Karpas-422 (cell line): Measurements from ENCODE around the gene ALDH1A3. TPM values are rescaled to one million over a fixed set of nuclear protein-coding genes. Genes with fewer than 3 reads are reported as not detected.

Source experiments
- DNase-seq: peaks from one replicate; pipeline ENCODE4 v3.0.0-alpha.2; 2015
- H2AFZ ChIP-seq: fragments of 200-600 bp; sonication (generic); 2 replicates; pipeline ENCODE4 v1.6.1; 2014; ENCODE audit warnings: antibody characterized with exemption, low read length, mixed read lengths
- H3K27ac ChIP-seq: fragments of 200-600 bp; sonication (generic); 2 replicates; pipeline ENCODE4 v1.5.1; 2014; ENCODE audit warnings: mild to moderate bottlenecking, low read length, moderate library complexity
- H3K27me3 ChIP-seq: fragments of 200-600 bp; sonication (generic); 2 replicates; pipeline ENCODE4 v1.6.1; 2014; ENCODE audit warnings: low read length, mixed read lengths
- H3K36me3 ChIP-seq: fragments of 200-600 bp; sonication (generic); 2 replicates; pipeline ENCODE4 v1.6.1; 2014; ENCODE audit warnings: low read length, mixed read lengths; ENCODE audit not compliant: insufficient read depth
- H3K4me1 ChIP-seq: fragments of 200-600 bp; sonication (generic); 2 replicates; pipeline ENCODE4 v1.6.1; 2014; ENCODE audit warnings: mild to moderate bottlenecking, low read length, mixed read lengths
- H3K4me2 ChIP-seq: fragments of 200-600 bp; sonication (generic); 2 replicates; pipeline ENCODE4 v1.6.1; 2014; ENCODE audit warnings: low read length, low read depth, mild to moderate bottlenecking; ENCODE audit not compliant: poor library complexity, severe bottlenecking
- H3K4me3 ChIP-seq: fragments of 200-600 bp; sonication (generic); 2 replicates; pipeline ENCODE4 v1.5.1; 2014; ENCODE audit warnings: mild to moderate bottlenecking, antibody characterized with exemption, low read length, mixed read lengths
- H3K79me2 ChIP-seq: fragments of 200-600 bp; sonication (generic); 2 replicates; pipeline ENCODE4 v1.6.1; 2014; ENCODE audit warnings: mild to moderate bottlenecking, low read length, mixed read lengths
- H3K9ac ChIP-seq: fragments of 200-600 bp; sonication (generic); 2 replicates; pipeline ENCODE4 v1.6.0; 2014; ENCODE audit warnings: low read length
- H3K9me2 ChIP-seq: fragments of 200-600 bp; sonication (generic), shearing (Covaris generic); replicated peaks from 2 replicates; pipeline ENCODE4 v1.6.0; 2014; ENCODE audit warnings: mild to moderate bottlenecking, low read length, moderate library complexity; ENCODE audit not compliant: insufficient read depth
- H3K9me3 ChIP-seq: fragments of 300-700, 200-600 bp; sonication (generic); 2 replicates; pipeline ENCODE4 v1.6.1; 2014; ENCODE audit warnings: low read length, mixed read lengths
- H4K20me1 ChIP-seq: fragments of 200-600 bp; sonication (generic); 2 replicates; pipeline ENCODE4 v1.6.1; 2014; ENCODE audit warnings: mild to moderate bottlenecking, antibody characterized with exemption, low read length, low read depth; ENCODE audit not compliant: insufficient read depth
- total RNA-seq: library from RNA; depleted of rRNA; stranded (reverse); fragments of >200 nt; shearing (Covaris generic); gene quantifications from 2 replicates; pipeline ENCODE4 v1.2.3, GENCODE V29; 2014; ENCODE audit warnings: low replicate concordance

The ALDH1A3 gene
- total RNA-seq, 1 experiment from 2014 or later, result not detected

GRCh38 chr15:100875976-100876375 lies 3.7 kb upstream of the ALDH1A3 start:
- no peaks in the 10 kb centered on the region for H4K20me1 ChIP-seq
- H3K4me1 ChIP-seq, result no peaks in the 10 kb centered on the region
- no peaks in the 10 kb centered on the region for H3K27me3 ChIP-seq
- H3K9ac ChIP-seq, result no peak overlapping the region
- H3K9me2 ChIP-seq, result no peaks in the 10 kb centered on the region
- H3K27ac ChIP-seq, result no peak overlapping the region
- H3K4me2 ChIP-seq, result no peak overlapping the region
- no peaks in the 10 kb centered on the region for H3K9me3 ChIP-seq
- H3K4me3 ChIP-seq, result no peak overlapping the region
- DNase-seq, result no peak
- H3K36me3 ChIP-seq, result no peaks in the 10 kb centered on the region
- no peak overlapping the region for H2AFZ ChIP-seq
- no peaks in the 10 kb centered on the region for H3K79me2 ChIP-seq

- H3K4me3 ChIP-seq, result no peak overlapping the region
- no peak for DNase-seq
- no peak overlapping the region for H3K9ac ChIP-seq
- H3K9me2 ChIP-seq, result no peaks in the 10 kb centered on the region
- no peak overlapping the region for H3K27ac ChIP-seq
- no peak overlapping the region for H2AFZ ChIP-seq
- H3K4me2 ChIP-seq, result no peak overlapping the region
- no peaks in the 10 kb centered on the region for H3K9me3 ChIP-seq
- H3K36me3 ChIP-seq, result no peaks in the 10 kb centered on the region
- no peaks in the 10 kb centered on the region for H3K79me2 ChIP-seq
- no peaks in the 10 kb centered on the region for H3K4me1 ChIP-seq
- H3K27me3 ChIP-seq, result no peaks in the 10 kb centered on the region
- no peaks in the 10 kb centered on the region for H4K20me1 ChIP-seq
These were observed 2.1 kb upstream of the ALDH1A3 start for GRCh38 chr15:100877551-100877950.

- Histone ChIP-seq H3K4me3 (no peak overlapping the region), H3K4me2 (no peak overlapping the region), H3K79me2 (no peaks in the 10 kb centered on the region), H3K9ac (no peak overlapping the region), H3K27ac (no peak overlapping the region), H3K9me2 (no peaks in the 10 kb centered on the region), H3K9me3 (no peaks in the 10 kb centered on the region), H4K20me1 (no peaks in the 10 kb centered on the region), H3K4me1 (no peaks in the 10 kb centered on the region), H3K27me3 (no peaks in the 10 kb centered on the region), H3K36me3 (no peaks in the 10 kb centered on the region), H2AFZ (no peak overlapping the region)
- DNase-seq, result no peak
These were observed 1.5 kb upstream of the ALDH1A3 start for GRCh38 chr15:100878130-100878529.

GRCh38 chr15:100878648-100879047 lies 983 bp upstream of the ALDH1A3 start:
- Histone ChIP-seq H3K4me1 (no peaks in the 10 kb centered on the region), H3K79me2 (no peaks in the 10 kb centered on the region), H4K20me1 (no peaks in the 10 kb centered on the region), H2AFZ (no peak overlapping the region), H3K27ac (no peak overlapping the region), H3K9me3 (no peaks in the 10 kb centered on the region), H3K9ac (no peak overlapping the region), H3K36me3 (no peaks in the 10 kb centered on the region), H3K9me2 (no peaks in the 10 kb centered on the region), H3K4me3 (no peak overlapping the region), H3K4me2 (no peak overlapping the region), H3K27me3 (no peaks in the 10 kb centered on the region)
- no peak for DNase-seq

GRCh38 chr15:100879061-100879463 lies 569 bp upstream of the ALDH1A3 start:
- Histone ChIP-seq H2AFZ (no peak overlapping the region), H3K4me2 (no peak overlapping the region), H3K9ac (no peak overlapping the region)

GRCh38 chr15:100880139-100880896 lies 687 bp downstream of the ALDH1A3 start:
- Histone ChIP-seq H3K9me2 (no peaks in the 10 kb centered on the region), H3K79me2 (no peaks in the 10 kb centered on the region), H3K9ac (no peak overlapping the region), H3K9me3 (no peaks in the 10 kb centered on the region), H3K4me2 (no peak overlapping the region), H3K27me3 (no peaks in the 10 kb centered on the region), H3K4me1 (no peaks in the 10 kb centered on the region), H3K4me3 (no peak overlapping the region), H2AFZ (no peak overlapping the region), H4K20me1 (no peaks in the 10 kb centered on the region), H3K36me3 (no peaks in the 10 kb centered on the region), H3K27ac (no peak overlapping the region)
- DNase-seq, result no peak

More at GRCh38 chr15:100879061-100879463, 569 bp upstream of the ALDH1A3 start:
- no peaks in the 10 kb centered on the region for H3K9me2 ChIP-seq
- H3K27ac ChIP-seq, result no peak overlapping the region
- H3K4me3 ChIP-seq, result no peak overlapping the region
- H3K36me3 ChIP-seq, result no peaks in the 10 kb centered on the region
- H3K27me3 ChIP-seq, result no peaks in the 10 kb centered on the region
- no peaks in the 10 kb centered on the region for H3K4me1 ChIP-seq
- H3K9me3 ChIP-seq, result no peaks in the 10 kb centered on the region
- no peaks in the 10 kb centered on the region for H3K79me2 ChIP-seq
- DNase-seq, result no peak
- no peaks in the 10 kb centered on the region for H4K20me1 ChIP-seq

- H4K20me1 ChIP-seq, result no peaks in the 10 kb centered on the region
These were observed 1.2 kb downstream of the ALDH1A3 start for GRCh38 chr15:100880897-100881242.

GRCh38 chr15:100881573-100882336 lies 2.1 kb downstream of the ALDH1A3 start:
- H3K9me3 ChIP-seq, result no peaks in the 10 kb centered on the region
- H3K27ac ChIP-seq, result no peak overlapping the region
- no peaks in the 10 kb centered on the region for H3K36me3 ChIP-seq
- H3K9me2 ChIP-seq, result no peaks in the 10 kb centered on the region
- no peak overlapping the region for H2AFZ ChIP-seq
- no peaks in the 10 kb centered on the region for H3K27me3 ChIP-seq
- H3K79me2 ChIP-seq, result no peaks in the 10 kb centered on the region
- no peak overlapping the region for H3K4me3 ChIP-seq
- H3K9ac ChIP-seq, result no peak overlapping the region
- DNase-seq, result no peak
- H3K4me1 ChIP-seq, result no peaks in the 10 kb centered on the region
- no peaks in the 10 kb centered on the region for H4K20me1 ChIP-seq
- H3K4me2 ChIP-seq, result no peak overlapping the region

More at GRCh38 chr15:100880897-100881242, 1.2 kb downstream of the ALDH1A3 start:
- no peak overlapping the region for H3K4me3 ChIP-seq
- no peak overlapping the region for H3K9ac ChIP-seq
- H3K4me1 ChIP-seq, result no peaks in the 10 kb centered on the region
- no peaks in the 10 kb centered on the region for H3K79me2 ChIP-seq
- no peaks in the 10 kb centered on the region for H3K36me3 ChIP-seq
- no peak overlapping the region for H2AFZ ChIP-seq
- no peaks in the 10 kb centered on the region for H3K27me3 ChIP-seq
- H3K9me2 ChIP-seq, result no peaks in the 10 kb centered on the region
- H3K27ac ChIP-seq, result no peak overlapping the region
- no peak for DNase-seq
- H3K4me2 ChIP-seq, result no peak overlapping the region
- no peaks in the 10 kb centered on the region for H3K9me3 ChIP-seq
